ENCODE measurements around the gene DCPS. TPM values are rescaled to one million over a fixed set of nuclear protein-coding genes. Genes with fewer than 3 reads are reported as not detected.

DCPS gene
- total RNA-seq, 1 experiment from 2014 or later: 23.8 TPM

DNA sequence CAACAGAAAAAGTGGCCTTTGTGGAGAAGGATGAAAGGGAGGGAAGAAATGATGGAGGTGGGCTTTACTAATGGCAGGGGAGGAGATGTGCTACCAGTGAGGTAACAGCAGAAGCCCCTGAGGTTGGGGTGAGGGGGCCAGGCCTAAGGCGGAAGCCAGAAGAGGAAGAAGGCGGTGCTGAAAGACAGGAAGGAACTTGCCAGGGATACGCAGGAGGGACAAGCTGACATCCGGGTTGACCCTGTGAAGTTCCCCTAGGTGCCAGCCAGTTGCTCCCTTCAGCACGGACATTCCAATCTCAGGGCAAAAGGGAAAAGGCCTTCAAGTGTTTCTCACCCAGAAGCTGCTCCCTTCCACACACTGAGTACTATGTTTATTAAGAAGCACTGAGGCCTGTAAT lies 23.3 kb upstream of the DCPS start:
- peak in 1 of 2 experiments; percentile 21 for DNase-seq
- Histone ChIP-seq H3K9me3 (ENCODE audit: insufficient read depth, low read depth) (no peaks in the 10 kb centered on the region), H2AFZ (no peak overlapping the region), H4K20me1 (ENCODE audit: insufficient read depth) (no peaks in the 10 kb centered on the region), H3K9me2 (ENCODE audit: insufficient read depth) (no peaks in the 10 kb centered on the region), H3K36me3 (ENCODE audit: low read depth) (0 out of 2 replicates have a peak, but pooled peaks cover 3% of the 10 kb centered on the region), H3K4me1 (replicated peaks; ENCODE audit: insufficient read depth) (peaks cover 23% of the 10 kb centered on the region), H3K79me2 (ENCODE audit: low read depth) (peaks cover 14% of the 10 kb centered on the region), H3K27me3 (ENCODE audit: insufficient read depth, low read depth) (no peaks in the 10 kb centered on the region), H3K4me2 (no peak overlapping the region), H3K4me3 (no peak overlapping the region), H3K27ac (no peak overlapping the region), H3F3A (ENCODE audit: insufficient read depth, low read depth) (peaks cover 15% of the 10 kb centered on the region; the same call in 1 of the 2 replicates)
- intact Hi-C loops (cut with micrococcal nuclease; ENCODE audit: unreplicated experiment): no loop called here
- BruUV-seq (replicated peaks): no TSS peak
- CTCF ChIA-PET: no interaction called here
- no peak for TF ChIP-seq EZH2 (IDR thresholded peaks at IDR 0.05; ENCODE audit: low read depth)
- TF ChIP-seq, protein P1, sequence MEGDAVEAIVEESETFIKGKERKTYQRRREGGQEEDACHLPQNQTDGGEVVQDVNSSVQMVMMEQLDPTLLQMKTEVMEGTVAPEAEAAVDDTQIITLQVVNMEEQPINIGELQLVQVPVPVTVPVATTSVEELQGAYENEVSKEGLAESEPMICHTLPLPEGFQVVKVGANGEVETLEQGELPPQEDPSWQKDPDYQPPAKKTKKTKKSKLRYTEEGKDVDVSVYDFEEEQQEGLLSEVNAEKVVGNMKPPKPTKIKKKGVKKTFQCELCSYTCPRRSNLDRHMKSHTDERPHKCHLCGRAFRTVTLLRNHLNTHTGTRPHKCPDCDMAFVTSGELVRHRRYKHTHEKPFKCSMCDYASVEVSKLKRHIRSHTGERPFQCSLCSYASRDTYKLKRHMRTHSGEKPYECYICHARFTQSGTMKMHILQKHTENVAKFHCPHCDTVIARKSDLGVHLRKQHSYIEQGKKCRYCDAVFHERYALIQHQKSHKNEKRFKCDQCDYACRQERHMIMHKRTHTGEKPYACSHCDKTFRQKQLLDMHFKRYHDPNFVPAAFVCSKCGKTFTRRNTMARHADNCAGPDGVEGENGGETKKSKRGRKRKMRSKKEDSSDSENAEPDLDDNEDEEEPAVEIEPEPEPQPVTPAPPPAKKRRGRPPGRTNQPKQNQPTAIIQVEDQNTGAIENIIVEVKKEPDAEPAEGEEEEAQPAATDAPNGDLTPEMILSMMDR (conservative IDR thresholded peaks at IDR 0.05): no peak
- POLR2A ChIA-PET (ENCODE audit: unreplicated experiment): no interaction called here

DNA sequence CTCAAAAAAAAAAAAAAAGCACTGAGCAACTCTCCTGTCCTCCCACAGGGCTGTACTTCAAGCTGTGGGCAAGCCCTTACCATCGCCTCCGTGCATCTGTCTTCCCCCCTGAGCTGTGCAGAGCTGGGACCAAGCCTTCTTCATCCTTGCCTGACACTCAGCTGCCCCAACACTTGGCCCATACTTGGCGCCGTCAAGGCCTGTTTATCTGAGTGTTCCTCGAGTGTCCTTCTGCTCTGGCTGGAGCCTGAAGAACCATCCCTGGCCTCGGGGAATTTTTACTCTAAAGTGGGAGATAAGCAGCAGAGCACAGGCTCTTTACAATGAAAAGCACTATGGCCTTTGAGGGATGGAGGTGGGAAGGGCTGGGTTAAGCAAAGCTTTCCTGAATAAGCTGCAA lies 22.6 kb upstream of the DCPS start:
- Histone ChIP-seq H3F3A (ENCODE audit: insufficient read depth, low read depth) (peaks cover 15% of the 10 kb centered on the region; the same call in 1 of the 2 replicates), H3K27me3 (ENCODE audit: insufficient read depth, low read depth) (no peaks in the 10 kb centered on the region), H3K27ac (no peak overlapping the region), H3K9me2 (ENCODE audit: insufficient read depth) (no peaks in the 10 kb centered on the region), H3K9me3 (ENCODE audit: insufficient read depth, low read depth) (no peaks in the 10 kb centered on the region), H3K36me3 (ENCODE audit: low read depth) (no peaks in the 10 kb centered on the region), H2AFZ (no peak overlapping the region), H3K79me2 (ENCODE audit: low read depth) (peaks cover 14% of the 10 kb centered on the region), H3K4me1 (replicated peaks; ENCODE audit: insufficient read depth) (peaks cover 23% of the 10 kb centered on the region), H4K20me1 (ENCODE audit: insufficient read depth) (no peaks in the 10 kb centered on the region), H3K4me2 (no peak overlapping the region), H3K4me3 (no peak overlapping the region)
- ChIA-PET POLR2A (ENCODE audit: unreplicated experiment) (no interaction called here), CTCF (no interaction called here)
- TF ChIP-seq, protein P1 (conservative IDR thresholded peaks at IDR 0.05): no peak
- TF ChIP-seq EZH2 (IDR thresholded peaks at IDR 0.05; ENCODE audit: low read depth): no peak
- intact Hi-C loops (cut with micrococcal nuclease; ENCODE audit: unreplicated experiment): no loop called here
- DNase-seq: peak in 1 of 2 experiments; percentile 23
- no TSS peak for BruUV-seq (replicated peaks)

DNA sequence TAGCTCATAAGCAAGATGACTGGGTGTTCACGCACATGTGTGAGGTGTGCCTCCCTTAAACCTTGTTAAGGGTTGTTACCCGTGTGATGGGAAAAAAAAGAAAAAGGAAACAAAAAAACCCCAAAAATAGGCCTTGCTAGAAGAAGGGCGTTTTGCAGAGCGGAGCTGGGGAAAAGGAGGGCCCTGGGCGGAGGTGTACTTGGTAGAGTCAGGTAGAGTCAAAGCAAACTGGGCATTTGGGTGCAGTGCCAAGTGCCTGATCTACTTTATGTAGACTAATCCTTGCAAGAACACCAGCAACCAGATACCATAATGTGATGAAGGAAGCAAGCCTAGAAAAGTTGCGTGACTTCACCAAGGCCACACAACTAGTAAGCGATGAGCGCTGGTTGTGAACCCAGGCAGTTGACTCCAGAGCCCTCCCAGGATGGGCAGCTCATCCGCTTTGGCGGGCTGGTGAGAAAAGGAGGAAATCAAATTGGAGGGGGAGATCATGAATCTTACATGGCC lies 22.1 kb upstream of the DCPS start:
- H3K27me3 ChIP-seq (ENCODE audit: insufficient read depth, low read depth): no peaks in the 10 kb centered on the region
- H2AFZ ChIP-seq: no peak overlapping the region
- H3K9me2 ChIP-seq (ENCODE audit: insufficient read depth): no peaks in the 10 kb centered on the region
- POLR2A ChIA-PET (ENCODE audit: unreplicated experiment): no interaction called here
- no peak overlapping the region for H3K27ac ChIP-seq
- H3K9me3 ChIP-seq (ENCODE audit: insufficient read depth, low read depth): no peaks in the 10 kb centered on the region
- peaks cover 15% of the 10 kb centered on the region; the same call in 1 of the 2 replicates for H3F3A ChIP-seq (ENCODE audit: insufficient read depth, low read depth)
- BruUV-seq (replicated peaks): no TSS peak
- H3K4me3 ChIP-seq: no peak overlapping the region
- peaks cover 14% of the 10 kb centered on the region for H3K79me2 ChIP-seq (ENCODE audit: low read depth)
- CTCF ChIA-PET: no interaction called here
- DNase-seq: no peak
- intact Hi-C loops (cut with micrococcal nuclease; ENCODE audit: unreplicated experiment): no loop called here
- H3K4me1 ChIP-seq (replicated peaks; ENCODE audit: insufficient read depth): peaks cover 23% of the 10 kb centered on the region
- H4K20me1 ChIP-seq (ENCODE audit: insufficient read depth): no peaks in the 10 kb centered on the region
- H3K36me3 ChIP-seq (ENCODE audit: low read depth): no peaks in the 10 kb centered on the region
- H3K4me2 ChIP-seq: peak overlapping the region; percentile 90
- TF ChIP-seq, protein P1 (conservative IDR thresholded peaks at IDR 0.05): no peak
- TF ChIP-seq EZH2 (IDR thresholded peaks at IDR 0.05; ENCODE audit: low read depth): no peak
